ENCODE measurements around the gene GCNT4.

The GCNT4 gene

DNA sequence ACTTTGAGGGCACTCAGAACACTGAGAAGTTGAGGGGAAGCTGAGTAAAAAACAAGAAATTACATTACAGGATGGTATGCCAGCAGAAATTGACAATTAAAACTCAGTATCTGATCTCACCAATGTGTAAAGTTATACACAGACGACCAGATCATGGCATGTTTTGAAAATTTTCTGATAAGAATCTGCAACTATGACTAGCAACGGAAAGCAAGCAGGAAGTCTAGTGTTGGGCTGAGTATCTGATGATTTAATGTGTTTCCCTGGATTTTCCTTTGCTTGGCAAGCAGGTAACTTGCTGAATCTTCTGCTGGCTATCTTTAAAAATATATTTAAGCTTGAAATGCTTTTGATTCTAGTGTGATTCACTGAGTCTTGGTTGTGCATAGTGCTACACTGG, 5.2 kb upstream of the GCNT4 start:
- TF ChIP-seq, protein P1, sequence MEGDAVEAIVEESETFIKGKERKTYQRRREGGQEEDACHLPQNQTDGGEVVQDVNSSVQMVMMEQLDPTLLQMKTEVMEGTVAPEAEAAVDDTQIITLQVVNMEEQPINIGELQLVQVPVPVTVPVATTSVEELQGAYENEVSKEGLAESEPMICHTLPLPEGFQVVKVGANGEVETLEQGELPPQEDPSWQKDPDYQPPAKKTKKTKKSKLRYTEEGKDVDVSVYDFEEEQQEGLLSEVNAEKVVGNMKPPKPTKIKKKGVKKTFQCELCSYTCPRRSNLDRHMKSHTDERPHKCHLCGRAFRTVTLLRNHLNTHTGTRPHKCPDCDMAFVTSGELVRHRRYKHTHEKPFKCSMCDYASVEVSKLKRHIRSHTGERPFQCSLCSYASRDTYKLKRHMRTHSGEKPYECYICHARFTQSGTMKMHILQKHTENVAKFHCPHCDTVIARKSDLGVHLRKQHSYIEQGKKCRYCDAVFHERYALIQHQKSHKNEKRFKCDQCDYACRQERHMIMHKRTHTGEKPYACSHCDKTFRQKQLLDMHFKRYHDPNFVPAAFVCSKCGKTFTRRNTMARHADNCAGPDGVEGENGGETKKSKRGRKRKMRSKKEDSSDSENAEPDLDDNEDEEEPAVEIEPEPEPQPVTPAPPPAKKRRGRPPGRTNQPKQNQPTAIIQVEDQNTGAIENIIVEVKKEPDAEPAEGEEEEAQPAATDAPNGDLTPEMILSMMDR (conservative IDR thresholded peaks at IDR 0.05) = no peak
- no peak overlapping the region for H3K27ac ChIP-seq

DNA sequence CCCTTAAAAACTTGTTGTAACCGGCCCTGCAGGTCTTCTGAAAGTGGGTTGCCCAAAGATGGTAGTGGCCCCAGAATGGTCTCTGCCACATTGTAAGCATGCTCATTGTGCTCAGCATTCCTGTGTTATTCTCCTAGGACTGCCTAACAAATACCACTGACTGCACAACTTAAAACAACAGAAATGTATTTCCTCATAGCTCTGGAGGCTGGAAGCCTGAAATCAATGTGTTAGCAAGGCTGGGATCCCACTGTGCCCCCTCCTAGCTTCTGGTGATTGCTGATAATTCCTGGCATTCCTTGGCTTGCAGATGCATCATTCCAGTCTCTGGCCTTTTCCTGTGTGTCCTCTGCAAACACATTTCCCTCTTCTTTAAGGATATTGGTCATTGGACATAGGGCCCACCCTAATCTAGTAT, 3.4 kb upstream of the GCNT4 start:
- no peak overlapping the region for H3K27ac ChIP-seq
- TF ChIP-seq, protein P1 (conservative IDR thresholded peaks at IDR 0.05) = no peak

DNA sequence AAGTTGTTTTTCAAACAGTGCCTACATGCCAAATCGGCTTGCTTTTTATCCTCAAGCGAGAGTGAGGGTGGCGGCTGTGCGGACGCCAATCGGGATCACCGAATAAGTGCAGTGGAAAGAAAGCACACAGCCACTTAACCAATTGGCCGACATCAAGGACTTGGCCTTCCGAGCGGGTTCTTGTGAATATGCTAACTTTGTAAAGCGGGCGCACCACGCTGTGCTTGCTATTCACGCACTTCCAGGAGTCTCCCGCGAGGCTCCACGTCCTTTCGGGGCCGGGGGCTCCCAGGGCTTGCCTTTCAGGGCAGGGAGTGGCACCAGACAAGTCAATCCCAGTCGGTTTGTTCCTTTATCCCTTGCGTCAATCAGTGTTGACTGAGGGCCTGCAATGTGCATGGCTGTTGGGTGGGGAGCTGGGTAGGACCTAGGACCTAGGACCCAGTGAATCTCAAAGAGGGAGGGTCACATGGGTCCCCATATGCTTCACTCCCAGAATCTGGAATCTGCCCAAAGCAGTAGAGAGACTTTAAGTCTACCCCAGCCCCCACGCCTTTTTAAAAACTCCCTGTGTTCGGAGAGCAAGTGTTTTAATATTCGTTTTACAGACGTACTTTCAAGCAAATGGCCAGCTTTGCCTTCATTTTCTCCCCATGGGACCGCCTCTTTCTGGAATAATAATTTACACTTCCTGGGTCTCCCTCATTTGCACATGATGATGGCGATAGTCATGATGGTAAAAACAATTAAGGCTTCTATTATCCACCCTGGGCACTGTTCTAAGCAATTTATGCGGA, 2.0 kb upstream of the GCNT4 start:
- TF ChIP-seq, protein P1 (conservative IDR thresholded peaks at IDR 0.05) = no peak
- H3K27ac ChIP-seq = no peak overlapping the region

DNA sequence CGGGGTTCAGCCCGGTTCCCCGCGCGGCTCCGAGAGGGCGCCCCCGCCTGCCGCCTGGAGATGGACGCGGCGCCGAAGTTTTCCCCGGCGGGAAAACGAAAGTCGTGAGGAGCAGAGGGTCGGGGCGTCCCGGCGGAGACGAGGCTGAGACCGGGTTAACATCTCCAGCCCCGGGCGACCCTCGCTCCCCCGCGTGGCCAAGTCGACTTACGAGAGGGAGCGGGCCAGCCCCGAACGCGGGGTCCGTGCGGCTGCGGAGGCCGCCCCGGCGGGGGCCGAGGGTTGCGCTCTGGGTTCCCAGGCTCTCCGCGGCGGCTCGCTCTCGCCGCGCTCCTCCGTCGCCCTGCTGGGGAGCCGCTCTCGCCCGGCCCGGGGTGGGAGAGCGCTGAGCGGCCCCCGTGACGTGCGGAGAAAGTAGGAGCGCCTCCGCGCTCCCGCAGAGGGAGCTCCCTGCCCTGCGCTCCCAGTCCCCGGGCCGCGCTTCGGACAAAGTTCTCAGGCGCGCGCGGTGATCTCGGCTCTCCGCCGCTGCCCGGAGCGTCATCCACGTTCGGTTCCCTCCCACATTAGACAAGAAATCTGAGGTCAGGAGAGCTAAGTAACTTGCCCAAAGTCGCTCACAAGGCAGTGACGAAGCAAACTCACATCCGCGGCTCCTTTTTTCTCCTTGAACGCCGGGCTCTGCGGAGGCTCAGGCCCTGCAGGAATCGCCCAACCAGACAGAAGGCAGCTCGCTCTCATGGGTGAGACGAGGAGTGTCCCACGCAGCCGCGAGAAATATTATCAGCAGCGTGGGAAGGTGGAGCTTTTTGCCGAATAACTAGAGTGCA, 1.2 kb upstream of the GCNT4 start:
- TF ChIP-seq, protein P1 (conservative IDR thresholded peaks at IDR 0.05) = peak; percentile 10
- peak overlapping the region; percentile 20; the same call in 1 of the 2 replicates for H3K27ac ChIP-seq

DNA sequence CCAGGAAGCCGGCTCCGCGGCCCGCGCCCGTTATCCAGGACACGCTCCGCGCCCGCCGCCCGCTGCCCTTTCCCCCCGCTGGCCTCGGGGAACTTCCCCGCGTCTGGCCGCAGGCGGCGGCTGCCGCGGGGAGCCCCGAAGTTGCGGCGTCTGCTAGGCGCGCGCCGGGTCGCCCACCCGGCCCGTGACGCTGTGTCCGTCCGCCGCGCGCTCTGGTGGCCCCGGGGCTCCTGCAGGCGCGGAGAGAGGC, 621 bp upstream of the GCNT4 start:
- TF ChIP-seq, protein P1 (conservative IDR thresholded peaks at IDR 0.05) = no peak
- peak overlapping the region; percentile 20; the same call in 1 of the 2 replicates for H3K27ac ChIP-seq

DNA sequence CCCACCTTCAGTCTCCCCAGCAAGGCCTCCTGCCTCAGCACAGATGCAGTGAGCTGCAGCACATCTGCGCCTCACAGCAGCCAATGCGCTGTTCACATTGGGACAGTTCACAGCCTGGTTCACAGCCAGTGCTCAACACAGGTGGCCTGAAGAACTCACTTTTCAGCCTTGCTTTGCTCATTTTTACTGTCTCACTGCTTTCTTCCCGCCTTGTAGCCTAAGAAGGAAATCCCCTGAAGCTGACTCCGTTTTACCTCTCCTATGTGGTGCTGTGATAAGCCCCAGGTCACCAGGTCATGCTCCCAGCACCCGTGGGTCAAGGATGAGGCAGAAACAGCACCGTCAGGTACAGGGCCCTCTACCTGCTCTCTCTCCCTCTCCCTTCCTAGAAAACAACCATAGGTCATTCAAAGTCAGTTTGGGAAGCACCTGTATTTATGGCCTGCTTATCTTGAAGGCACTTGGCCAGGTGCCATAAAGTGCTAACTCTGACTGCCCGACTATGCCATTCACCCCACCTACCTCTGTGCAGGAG, 1.1 kb downstream of the GCNT4 start:
- TF ChIP-seq, protein P1 (conservative IDR thresholded peaks at IDR 0.05) = no peak
- no peak overlapping the region for H3K27ac ChIP-seq

DNA sequence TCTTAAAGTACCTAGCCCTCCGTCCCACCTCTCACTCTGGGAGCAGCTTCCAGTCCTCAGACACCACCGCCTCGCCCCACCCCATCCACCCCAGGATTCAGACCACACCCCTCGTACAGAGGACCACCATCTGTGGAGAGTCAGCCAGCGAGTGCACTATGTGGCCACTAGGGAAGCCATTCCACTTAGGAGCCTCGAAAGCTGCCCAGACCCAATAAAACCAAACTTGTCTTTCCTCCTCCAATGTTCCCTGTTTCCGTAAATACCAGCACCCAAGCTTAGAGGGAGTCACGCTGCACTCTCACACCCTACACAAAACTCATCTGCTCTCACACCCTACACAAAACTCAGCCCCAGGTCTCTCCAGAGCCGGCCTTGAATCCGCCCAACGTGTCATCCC, 1.9 kb downstream of the GCNT4 start:
- TF ChIP-seq, protein P1 (conservative IDR thresholded peaks at IDR 0.05) = no peak

More for the DNA sequence above, 1.9 kb downstream of the GCNT4 start:
- no peak overlapping the region for H3K27ac ChIP-seq

Measured in VCaP (cell line).